ENCODE data around the gene TSC22D1. TPM values are rescaled to one million over a fixed set of nuclear protein-coding genes. Genes with fewer than 3 reads are reported as not detected.

TSC22D1 gene
- total RNA-seq, 1 experiment from 2014 or later: 72.5 TPM

GRCh38 chr13:44508562-44509077 lies 67.5 kb downstream of the TSC22D1 start:
- Mint-ChIP-seq H3K27me3 (ENCODE audit: low read depth) (no peaks in the 10 kb centered on the region), H3K9me3 (no peaks in the 10 kb centered on the region), H3K4me3 (no peak overlapping the region), H3K27ac (peak overlapping the region; percentile 4), H3K36me3 (peaks cover 14% of the 10 kb centered on the region), H3K4me1 (peaks cover 28% of the 10 kb centered on the region)
- ChIA-PET CTCF (interaction anchor here (1.2 kb wide), 2 partner anchors 145 to 368 kb away, joined by 3 to 5 read pairs; no protein-coding TSS in a partner anchor), POLR2A (interaction anchor here (0.5 to 1.1 kb wide), 2 partner anchors 17 to 77 kb away, joined by 3 to 4 read pairs; no protein-coding TSS in a partner anchor)
- no peak for DNase-seq (ENCODE audit: low spot score)
- no peak for TF ChIP-seq GABPB1 (CRISPR knock-in tag; IDR thresholded peaks at IDR 0.05)
- TF ChIP-seq PREB (CRISPR knock-in tag; IDR thresholded peaks at IDR 0.05; ENCODE audit: borderline replicate concordance): no peak
- TF ChIP-seq ZNF512 (CRISPR knock-in tag; IDR thresholded peaks at IDR 0.05; ENCODE audit: borderline replicate concordance): no peak
- TF ChIP-seq, protein P1, sequence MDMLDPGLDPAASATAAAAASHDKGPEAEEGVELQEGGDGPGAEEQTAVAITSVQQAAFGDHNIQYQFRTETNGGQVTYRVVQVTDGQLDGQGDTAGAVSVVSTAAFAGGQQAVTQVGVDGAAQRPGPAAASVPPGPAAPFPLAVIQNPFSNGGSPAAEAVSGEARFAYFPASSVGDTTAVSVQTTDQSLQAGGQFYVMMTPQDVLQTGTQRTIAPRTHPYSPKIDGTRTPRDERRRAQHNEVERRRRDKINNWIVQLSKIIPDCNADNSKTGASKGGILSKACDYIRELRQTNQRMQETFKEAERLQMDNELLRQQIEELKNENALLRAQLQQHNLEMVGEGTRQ (CRISPR knock-in tag; IDR thresholded peaks at IDR 0.05): no peak
- no peak for TF ChIP-seq FOXJ3 (CRISPR knock-in tag; IDR thresholded peaks at IDR 0.05; ENCODE audit: borderline replicate concordance)
- TF ChIP-seq, protein P2, sequence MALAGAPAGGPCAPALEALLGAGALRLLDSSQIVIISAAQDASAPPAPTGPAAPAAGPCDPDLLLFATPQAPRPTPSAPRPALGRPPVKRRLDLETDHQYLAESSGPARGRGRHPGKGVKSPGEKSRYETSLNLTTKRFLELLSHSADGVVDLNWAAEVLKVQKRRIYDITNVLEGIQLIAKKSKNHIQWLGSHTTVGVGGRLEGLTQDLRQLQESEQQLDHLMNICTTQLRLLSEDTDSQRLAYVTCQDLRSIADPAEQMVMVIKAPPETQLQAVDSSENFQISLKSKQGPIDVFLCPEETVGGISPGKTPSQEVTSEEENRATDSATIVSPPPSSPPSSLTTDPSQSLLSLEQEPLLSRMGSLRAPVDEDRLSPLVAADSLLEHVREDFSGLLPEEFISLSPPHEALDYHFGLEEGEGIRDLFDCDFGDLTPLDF (CRISPR knock-in tag; IDR thresholded peaks at IDR 0.05): no peak
- ATAC-seq: peak; percentile 65

DNA sequence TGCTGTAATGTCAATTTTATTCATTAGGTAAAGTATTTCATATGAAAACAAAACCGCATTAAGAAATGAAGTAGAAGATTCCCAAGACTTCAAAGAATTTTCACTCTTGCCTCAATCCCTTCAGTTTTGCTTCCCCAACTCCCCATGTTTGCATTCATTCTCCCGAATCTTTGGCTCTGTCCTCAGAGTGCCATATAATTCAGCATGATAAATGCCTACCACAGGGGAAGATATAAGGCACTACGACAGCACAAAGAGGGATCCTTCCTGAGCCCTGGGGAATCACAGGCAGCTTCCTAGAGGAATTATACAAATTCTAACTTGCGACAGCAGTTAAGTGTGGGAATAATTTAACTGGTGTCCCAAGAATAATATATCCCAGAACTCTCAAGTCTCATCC lies 68.5 kb downstream of the TSC22D1 start:
- ATAC-seq (peak; percentile 73), DNase-seq (ENCODE audit: low spot score) (no peak)
- Mint-ChIP-seq H3K27ac (peak overlapping the region; percentile 33), H3K27me3 (ENCODE audit: low read depth) (no peaks in the 10 kb centered on the region), H3K4me1 (peaks cover 28% of the 10 kb centered on the region), H3K36me3 (peaks cover 12% of the 10 kb centered on the region), H3K9me3 (0 out of 2 replicates have a peak, but pooled peaks cover 3% of the 10 kb centered on the region), H3K4me3 (no peak overlapping the region)
- CTCF ChIA-PET: interaction anchor here (1.2 kb wide), 1 partner anchor 369 kb away, joined by 3 read pairs; no protein-coding TSS in a partner anchor
- POLR2A ChIA-PET: interaction anchor here (1.1 kb wide), 1 partner anchor 16 kb away, joined by 3 read pairs; no protein-coding TSS in a partner anchor
- no peak for TF ChIP-seq OVOL2 (CRISPR knock-in tag; IDR thresholded peaks at IDR 0.05; ENCODE audit: borderline replicate concordance)
- TF ChIP-seq, protein P3, sequence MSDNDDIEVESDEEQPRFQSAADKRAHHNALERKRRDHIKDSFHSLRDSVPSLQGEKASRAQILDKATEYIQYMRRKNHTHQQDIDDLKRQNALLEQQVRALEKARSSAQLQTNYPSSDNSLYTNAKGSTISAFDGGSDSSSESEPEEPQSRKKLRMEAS (CRISPR knock-in tag; IDR thresholded peaks at IDR 0.05): no peak
- no peak for TF ChIP-seq ZNF671 (CRISPR knock-in tag; IDR thresholded peaks at IDR 0.05)
- TF ChIP-seq, protein P4, sequence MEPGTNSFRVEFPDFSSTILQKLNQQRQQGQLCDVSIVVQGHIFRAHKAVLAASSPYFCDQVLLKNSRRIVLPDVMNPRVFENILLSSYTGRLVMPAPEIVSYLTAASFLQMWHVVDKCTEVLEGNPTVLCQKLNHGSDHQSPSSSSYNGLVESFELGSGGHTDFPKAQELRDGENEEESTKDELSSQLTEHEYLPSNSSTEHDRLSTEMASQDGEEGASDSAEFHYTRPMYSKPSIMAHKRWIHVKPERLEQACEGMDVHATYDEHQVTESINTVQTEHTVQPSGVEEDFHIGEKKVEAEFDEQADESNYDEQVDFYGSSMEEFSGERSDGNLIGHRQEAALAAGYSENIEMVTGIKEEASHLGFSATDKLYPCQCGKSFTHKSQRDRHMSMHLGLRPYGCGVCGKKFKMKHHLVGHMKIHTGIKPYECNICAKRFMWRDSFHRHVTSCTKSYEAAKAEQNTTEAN (CRISPR knock-in tag; IDR thresholded peaks at IDR 0.05): no peak
- TF ChIP-seq ELF4 (CRISPR knock-in tag; IDR thresholded peaks at IDR 0.05; ENCODE audit: low read depth): no peak
- no peak for TF ChIP-seq JAZF1 (CRISPR knock-in tag; IDR thresholded peaks at IDR 0.05)
- TF ChIP-seq NFYB (CRISPR knock-in tag; conservative IDR thresholded peaks at IDR 0.05; ENCODE audit: low read depth): no peak
- TF ChIP-seq ZNF232 (CRISPR knock-in tag; IDR thresholded peaks at IDR 0.05): no peak
- no peak for TF ChIP-seq ZNF423 (CRISPR knock-in tag; IDR thresholded peaks at IDR 0.05)
- TF ChIP-seq GTF2I (CRISPR knock-in tag; conservative IDR thresholded peaks at IDR 0.05): no peak
- TF ChIP-seq ZNF532 (CRISPR knock-in tag; IDR thresholded peaks at IDR 0.05; ENCODE audit: borderline replicate concordance): no peak

Measured in WTC11 (cell line).